COLO668 (cell line): Measurements from ENCODE around the gene DDN.

Experiments used
- DNase-seq: peaks from one replicate; lab custom pipeline; 2025; ENCODE audit not compliant: unreplicated experiment; lab: John Stamatoyannopoulos, UW

DDN gene

DNA sequence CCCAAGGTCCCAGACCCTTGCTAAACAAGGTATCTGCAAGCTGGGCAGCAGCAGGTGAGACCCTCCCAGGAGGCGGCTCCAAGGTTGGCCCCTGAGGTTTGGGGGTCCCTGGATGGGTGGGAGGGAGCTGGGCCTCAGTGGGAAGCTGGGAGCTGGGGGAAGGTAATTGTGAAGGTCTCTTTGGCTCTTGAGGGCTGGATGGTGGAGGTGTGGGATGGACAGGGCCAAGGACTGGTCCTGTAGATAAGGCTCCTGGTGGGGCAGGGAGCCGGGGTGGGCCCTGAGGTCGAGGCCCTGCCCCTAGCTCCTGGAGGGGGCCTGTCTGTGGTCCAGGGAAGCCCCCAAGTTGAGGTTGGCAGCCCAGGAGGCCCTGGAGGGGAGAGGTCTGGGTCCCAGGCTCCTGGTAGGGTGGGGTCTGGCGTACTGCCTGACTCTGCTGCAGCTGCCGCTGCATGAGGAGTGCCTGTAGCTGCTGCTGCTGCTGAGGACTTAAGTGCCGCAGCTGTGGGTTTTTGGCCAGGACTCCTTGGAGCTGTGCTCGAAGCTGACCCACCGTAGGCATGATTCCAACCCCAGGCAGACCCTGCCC, 32.5 kb upstream of the DDN start:
- no peak for DNase-seq

DNA sequence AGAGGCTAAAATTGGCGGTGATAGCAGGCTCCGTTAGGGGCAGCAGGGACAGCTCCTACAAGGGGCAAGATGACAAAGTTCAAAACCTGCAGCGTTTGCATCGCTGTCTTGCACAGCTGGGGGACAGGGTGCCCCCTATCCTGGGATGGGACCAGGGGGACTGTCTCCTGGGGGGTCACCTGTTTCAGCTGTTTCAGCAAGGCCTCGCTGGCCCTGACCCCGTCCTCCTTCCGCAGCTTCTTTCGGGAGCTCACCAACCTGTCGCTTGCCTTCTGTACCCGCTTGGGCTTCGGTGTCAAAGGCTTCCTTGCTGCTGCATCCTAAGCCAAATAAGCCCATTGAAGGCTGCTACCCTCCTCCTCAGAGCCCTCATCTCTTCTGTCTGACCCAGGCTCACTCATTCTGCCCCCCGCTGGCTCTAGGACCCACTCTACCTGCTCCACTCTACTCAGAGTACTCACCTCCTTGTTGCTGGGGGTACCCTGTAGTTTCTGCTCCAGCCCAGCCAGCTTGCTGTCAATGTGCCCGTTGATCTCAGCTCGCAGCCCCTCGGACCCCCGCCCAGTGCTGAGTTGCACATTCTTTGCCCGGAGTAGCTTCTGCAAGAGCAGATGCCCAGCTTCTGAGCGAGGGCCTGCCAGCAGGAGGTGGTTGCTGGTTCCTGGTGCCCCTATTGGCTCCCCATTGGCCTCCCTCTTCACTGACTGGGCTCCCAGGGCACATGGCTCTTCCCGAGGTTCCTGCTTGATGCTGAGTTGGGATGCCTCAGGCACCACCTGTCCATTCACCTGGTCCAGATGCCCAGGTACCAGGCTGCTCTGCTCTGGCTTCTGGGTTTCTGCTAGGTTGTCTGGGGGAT, 31.8 kb upstream of the DDN start:
- no peak for DNase-seq

DNA sequence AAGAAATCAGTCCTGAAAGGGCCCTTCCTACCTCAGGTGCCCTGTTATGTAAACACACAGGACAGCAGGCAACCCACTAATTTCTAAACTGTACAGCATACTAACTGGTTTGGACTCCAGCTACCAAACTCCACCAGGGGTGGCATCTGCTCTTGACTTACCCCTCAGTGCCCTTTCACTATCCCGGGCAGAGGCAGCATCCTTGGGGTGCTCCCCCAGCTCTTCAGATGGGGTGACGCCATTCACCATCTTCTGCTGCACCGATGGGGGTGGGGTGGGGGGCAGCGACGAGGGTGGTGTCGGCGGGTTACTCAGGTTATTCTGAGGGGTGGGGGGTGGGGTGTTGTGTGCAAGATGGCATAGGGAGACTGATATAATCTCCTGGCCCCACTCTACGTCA, 30.9 kb upstream of the DDN start:
- DNase-seq = no peak

DNA sequence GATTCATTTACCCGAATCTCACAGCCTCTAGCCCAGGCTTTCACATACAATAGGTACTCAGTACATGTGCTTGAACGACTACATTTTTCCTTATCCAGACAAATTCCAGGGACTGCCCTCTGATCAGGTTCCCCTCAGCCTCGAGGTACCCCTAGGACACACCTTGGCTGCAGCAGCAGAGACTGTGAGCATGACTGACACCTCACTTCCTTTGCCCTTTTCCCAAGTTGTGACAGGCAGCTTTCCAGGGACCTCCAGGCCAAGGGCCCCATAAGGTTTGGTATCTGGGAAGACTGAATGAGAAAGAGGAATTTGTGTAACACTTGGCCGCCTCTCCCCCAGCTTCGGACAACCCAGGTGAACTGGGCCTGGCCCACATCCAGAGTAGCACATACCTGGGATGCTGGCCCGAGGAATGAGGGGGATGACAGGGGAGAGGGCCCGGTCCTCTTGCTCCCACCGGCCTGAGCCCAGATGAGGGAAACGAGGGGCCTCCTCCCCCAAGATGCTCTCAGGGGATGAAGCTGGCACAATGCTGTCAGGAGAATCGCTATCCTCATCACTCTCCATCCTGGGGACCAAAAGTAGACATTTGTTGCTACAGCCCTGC, 29.6 kb upstream of the DDN start:
- no peak for DNase-seq

DNA sequence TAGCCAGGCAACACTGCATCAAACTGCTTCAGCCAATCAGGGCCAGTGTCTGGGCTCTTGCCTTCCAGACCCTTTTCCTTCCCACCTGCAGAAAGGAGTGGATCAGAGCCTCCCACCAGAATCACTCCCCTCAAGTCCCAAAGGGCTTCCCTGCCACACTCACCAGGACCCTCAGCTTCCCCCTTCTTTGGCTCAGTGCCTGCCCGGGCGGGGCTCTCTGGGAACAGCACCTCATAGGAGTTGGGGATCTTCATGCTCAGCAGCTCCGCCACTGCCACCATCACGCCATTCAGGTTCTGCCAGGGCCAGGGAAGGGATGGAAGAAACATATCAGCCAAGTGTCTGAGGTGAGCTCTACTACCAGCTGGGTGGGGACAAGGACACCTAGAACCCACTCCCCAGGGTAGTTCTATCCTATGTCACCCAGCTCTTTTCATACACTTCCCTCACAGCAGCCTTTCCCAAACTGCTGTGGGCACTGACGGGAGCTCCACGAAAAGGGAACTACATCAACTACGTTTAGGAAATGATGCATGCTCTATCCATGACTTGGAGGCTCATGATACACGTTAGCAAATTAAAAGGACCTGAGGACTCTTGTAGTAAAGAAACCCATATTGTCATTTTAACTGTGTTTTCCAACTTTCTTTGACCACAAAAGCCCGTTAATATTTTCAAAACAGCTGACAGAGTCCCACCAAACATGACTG, 28.8 kb upstream of the DDN start:
- DNase-seq = no peak

DNA sequence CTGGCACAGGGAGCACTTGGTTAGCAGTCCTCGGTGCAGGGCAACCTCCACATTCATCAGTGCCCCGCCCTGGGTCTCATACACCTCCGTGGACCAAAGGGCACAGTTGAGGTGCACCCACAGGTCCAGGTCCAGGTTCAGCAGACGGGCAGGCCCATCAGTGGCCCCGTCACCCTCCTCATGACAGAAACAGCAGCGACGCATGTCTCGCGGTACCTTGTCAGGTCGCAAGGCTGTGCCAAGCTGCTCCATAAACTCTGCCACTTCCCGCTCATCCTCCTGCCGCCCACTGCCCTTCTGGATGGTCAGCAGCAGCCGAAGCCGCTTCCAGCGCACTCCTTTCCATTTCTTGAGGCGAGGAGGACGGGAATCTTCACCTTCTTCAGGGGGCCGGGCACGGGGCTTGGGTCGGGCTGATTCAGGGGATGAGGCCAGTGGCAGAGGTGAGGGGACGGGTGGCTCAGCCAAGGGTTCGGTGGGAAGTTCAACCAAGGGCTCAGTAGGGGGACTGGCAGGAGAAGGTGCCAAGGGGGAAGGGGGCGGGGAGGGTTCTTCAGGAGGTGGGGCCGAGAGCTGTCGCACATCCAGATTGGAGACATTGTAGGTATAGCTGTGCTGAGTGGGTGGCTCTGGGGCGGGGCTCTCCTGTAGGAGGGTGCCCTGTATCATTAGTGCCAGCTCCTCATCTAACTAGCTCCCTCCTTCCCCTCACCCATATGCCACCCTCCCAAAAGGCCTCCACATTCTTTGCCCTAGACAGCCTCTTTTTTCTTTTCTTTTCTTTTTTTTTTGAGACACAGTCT, 27.7 kb upstream of the DDN start:
- no peak for DNase-seq

DNA sequence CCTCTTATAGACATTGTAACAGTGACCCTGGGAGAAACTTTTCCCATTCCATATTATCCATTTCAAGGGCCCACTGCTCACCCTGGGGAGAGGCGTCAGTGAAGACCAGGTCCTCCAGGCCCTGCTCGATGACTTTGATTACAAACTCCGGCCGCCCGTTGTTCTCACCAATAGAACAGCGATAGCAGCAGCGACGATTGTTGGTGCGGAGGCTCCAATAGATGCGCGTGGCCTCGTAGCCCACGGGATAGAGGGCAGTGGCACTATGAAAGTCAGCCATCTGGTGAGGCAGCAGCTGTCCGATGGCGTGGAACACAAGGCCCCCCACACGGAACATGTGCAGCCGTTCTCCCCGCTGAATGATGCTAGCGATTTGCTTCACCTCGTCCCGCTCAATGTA, 26.9 kb upstream of the DDN start:
- DNase-seq = no peak

DNA sequence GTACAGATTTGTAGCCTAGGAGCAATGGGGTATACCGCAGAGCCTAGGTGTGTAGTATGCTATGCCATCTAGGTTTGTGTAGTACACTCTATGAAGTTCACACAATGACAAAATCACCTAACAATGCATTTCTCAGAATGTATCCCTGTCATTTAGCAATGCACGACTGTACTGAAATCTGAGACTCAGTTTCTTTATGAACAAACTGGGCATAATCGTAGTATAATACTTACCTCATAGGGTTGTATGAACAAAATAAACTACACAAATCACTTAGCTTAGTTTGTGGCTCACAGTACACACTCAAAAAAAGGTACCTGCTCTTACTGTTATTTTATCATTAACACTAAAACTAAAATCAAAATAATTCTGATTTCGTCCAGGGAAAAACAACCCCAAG, 26.3 kb upstream of the DDN start:
- no peak for DNase-seq

DNA sequence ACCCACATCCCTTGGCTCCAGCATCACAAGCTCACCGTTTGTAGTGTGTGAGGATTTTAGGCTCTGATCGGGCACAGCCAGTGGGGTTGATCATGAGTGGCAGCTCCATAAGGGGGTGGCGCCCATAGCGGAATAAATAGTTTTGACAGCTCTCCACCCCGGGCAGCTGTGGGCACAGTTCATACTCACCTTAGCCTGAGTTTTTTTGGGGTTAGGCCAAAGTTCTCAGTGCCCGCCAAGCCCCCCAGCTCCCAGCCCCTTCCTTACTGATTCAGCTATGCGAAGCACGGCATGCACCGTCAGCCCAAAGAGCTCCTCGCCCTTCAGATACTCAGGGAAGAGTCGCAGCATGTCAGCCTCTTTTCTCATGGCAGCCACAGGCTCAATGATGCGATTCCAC, 25.4 kb upstream of the DDN start:
- DNase-seq = no peak

DNA sequence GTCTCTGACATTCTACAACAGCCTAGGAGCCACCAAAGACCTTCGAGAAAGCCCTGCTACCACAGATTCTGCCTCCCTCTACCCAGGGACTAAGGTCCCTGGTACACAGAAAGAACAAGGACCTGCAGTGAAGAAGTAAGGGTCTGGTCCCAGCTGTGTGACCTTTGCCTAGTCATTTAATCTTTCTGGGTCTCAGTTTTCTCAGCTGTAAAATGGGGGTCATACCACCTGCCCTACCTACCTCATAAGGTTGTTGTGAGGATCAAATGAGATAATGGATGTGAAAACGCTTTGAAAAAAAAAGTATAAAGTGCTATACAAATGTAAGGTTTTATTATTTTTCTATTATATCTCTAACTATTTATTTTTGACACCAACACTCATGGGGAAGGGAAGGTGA, 24.6 kb upstream of the DDN start:
- DNase-seq = no peak

DNA sequence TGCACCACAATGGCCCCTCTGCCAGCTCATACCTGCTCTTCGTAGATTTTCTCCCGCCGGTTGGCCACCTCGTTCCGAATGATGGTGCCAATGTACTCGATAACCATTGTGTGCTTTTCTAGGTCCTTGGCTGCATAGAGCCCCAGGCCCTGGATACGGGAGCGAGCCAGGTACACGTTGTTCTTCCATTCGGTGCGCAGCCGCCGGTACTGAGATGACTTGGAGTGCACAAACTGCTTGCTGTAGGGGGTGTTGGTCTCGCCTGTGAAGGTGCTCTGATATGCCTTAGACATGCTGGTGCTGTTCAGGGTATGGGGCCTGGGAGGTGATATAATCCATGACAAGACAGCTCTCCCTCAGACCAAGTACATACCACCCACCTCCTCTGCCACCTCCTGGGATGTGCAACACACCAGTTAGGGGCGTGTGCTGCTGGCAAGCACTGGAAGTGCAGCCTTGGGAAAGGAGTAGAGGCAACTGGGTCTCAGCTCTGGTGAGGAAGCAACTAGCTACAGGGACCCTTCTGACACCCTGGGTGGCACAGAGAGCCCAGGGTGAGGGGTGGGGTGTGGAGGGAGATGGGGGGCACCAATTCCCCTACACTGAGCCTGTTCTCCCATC, 23.5 kb upstream of the DDN start:
- no peak for DNase-seq

DNA sequence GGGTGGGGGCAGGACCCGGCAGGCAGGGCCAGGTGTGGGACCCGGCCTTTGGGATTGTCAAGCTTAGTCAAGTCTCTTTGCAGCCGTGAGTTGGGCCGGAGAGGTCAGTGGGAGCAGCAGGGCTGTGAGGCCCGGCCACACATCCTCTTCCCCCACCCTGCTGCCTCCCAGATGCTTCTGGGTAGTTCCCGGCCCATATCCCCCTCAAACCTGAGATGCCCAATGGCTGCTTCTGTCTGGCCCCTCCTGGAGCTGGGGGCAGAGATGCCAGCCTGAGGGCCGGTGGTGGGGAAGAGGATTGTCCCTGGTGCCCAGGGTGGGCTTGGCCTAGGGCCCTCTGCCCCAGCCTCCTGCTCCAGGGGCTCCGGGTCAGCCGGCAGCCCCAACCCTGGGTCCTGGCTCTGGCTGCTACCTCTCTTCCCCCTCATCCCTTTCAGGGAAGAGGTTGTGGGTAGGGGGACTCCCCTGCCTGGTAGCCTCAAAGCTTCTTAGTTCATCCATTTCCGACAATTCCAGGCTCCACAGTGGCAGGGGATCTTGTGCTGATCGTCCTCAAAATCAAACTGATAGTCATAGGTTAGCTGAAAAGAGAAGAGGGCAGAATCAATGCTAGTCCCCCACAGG, 22.2 kb upstream of the DDN start:
- no peak for DNase-seq

DNA sequence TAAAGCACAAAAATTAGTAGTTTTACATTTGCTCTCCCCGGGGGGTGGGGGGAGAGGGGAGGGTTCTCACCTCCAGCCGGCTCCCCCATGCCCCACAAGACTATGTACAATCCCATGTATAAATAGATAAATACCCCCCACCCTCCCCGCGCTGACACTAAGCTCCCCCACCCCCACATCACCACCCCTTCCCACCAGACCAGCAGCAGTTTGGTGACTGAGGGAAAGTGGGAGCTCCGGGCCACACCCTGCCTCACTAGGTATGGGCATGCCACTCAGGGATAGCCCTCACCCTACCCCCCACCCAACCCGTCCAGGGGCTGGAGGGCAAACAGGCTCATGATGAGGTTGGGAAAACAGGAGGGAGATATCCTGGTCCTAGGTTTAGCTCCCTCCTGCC, 21.3 kb upstream of the DDN start:
- DNase-seq = no peak

DNA sequence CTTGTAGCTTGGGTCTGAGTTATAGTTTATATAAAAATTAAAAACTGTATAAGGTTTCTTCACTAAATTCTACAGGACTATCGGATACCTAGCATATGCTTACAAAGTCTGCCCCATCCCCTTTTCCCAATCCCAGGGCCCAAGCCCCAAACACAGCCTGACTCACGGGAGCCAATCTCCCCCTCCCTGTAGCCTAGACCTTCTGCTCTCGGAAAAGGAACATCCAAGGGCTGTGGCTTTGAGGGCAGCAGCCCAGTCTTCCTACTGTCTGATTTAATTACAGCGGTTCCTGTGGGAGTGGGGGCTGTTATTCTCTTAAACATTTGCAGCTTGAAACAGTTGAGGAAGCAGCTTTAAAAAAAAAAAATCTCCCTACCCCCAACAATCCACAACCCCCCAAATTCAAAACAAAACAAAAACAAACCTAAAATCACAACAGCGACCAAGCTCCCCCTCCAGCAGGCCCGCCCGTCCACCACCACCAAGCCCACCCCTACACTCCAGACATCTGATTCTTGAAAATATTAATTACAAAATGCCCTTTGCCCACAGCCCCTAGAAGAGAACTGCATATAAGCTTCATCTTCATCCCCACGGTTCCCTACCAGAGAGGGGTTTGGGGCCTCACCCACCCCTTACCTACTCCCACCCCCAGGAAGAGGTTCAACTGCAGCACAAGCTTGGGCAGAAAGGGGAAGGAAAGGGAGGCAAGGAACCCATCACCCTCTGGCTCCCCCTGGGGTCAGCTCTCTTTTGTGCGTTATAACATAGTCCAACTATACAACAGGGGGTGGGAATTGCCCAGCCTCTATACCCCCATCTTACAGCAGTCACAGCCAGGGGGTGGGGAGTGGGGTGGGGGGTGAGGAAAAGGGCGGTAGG, 20.5 kb upstream of the DDN start:
- peak; percentile 19 for DNase-seq

DNA sequence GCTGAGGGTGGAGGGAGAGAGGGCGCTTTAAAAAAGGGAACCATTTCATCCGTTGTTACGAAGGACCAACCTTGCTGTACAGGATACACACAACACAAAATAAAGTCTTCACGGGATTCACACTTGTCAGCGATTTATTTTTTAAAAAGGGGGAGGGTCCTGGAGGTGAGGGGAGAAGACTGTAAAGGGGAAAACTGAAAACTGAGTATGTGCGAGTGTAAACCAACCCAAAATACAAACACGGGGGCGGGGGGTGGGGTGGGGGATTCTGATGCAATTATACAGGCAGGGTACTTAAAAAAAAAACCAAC, 19.9 kb upstream of the DDN start:
- no peak for DNase-seq

DNA sequence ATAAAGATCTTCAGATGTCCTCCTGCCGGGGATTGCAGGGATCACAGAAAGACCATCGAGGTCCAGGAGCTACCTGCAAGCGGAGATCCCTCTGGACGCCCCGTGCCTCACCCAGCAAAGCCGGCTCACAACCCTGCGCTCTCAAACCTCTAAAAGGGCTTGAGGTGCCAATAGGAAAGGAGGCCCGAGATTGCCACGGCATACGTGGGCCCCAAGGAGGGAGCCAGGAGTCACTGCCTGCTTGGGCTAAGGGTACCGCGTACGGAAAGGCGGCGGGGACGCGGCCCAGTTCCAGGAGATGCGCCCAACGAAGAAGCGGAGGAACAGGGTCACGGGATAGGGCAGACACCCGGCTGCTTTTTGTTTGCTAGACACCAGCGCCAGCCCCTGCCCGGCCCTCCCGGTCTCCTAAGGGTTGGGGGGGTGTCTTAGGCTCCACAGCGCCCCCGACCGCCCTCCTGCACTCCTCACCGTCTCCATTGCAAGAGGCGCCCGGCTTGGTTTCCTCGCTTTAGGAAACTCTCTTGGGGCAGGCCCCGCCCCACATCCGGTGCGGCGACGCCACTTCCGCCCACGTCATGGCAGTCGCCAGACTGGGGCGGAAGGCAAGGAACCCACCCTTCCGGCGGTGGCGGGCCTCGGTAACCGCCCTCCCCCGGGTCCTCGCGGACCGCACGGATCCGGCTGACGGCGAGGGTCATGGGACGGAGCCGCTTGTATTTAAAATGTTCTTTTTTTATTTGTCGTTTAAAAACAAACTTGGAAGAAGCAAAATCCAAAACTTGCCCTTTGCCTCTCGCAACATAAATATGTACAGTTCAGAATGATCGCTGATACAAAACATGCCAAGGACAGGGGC, 19.3 kb upstream of the DDN start, which contains the start of gene PRKAG1:
Gene PRKAG1, minus strand, starts transcription at position 516 of the 859 bp plus-strand sequence. Its CDS starts 36 bp downstream, at position 480.
- DNase-seq = peak; percentile 93

DNA sequence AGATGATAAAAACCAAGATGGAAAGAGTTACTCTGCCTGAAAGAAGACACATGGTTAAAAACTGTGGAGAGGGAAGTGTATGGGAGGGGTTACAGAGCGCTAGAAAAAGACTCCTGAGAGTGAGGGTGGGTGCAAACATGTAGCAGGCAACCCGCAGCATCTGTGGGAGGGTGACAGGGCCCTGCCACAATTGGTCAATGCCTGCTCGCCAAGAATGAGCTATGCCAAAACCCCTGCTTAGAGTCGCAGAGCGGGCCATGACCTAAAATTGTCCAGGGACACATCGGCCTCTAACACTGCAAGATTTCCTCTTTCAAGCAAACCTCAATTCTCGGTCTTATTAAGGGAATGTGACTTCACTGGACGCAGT, 18.7 kb upstream of the DDN start:
- DNase-seq = no peak

DNA sequence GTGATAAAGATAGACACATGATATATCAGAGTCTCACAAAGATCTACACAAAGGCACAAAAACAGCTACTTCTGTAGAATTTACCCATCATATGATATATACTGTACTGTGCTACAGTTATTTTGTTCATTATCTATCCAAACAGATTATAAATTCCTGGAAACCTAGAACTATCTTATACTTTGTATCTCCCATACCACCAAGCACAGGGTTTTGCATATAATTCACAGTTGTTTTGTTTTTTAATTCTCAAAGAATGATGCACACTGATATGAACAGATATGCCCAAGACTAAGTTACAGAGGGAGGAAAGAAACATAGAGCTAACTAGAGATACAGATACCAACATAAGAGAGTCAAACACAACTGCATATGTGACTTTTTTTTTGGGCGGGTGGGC, 16.0 kb upstream of the DDN start:
- DNase-seq = no peak
